ENCODE results near the gene CYP51A1.
"Not testable (repeated sequence)": the region's sequence is repeated elsewhere in the genome, so short reads cannot be mapped to it uniquely, and the experiment has no call there.

Gene CYP51A1

GRCh38 chr7:92134271-92135051 is at the start of gene CYP51A1:
Gene CYP51A1 (minus strand): TSS chr7:92134477. CDS start chr7:92134364, 113 bp downstream.
- peak; percentile 63 for DNase-seq (ENCODE audit: low read depth)
- H3K4me3 ChIP-seq (ENCODE audit: control insufficient read depth, low read depth, low read length): peak within 1 kb of the TSS; percentile 69
- TF ChIP-seq CTCF (IDR thresholded peaks at IDR 0.05; ENCODE audit: control insufficient read depth, insufficient read depth, low read depth, low read length, missing control alignments): peak; percentile 5

GRCh38 chr7:92178928-92179924 is 44.9 kb upstream of the CYP51A1 start, which contains the start of gene LRRD1:
Gene LRRD1 (minus strand): TSS chr7:92179142. CDS start chr7:92165202, 13,940 bp downstream.
- TF ChIP-seq CTCF (IDR thresholded peaks at IDR 0.05; ENCODE audit: control insufficient read depth, insufficient read depth, low read depth, low read length, missing control alignments): peak; percentile 97
- peak; percentile 33 for DNase-seq (ENCODE audit: low read depth)
- peak within 1 kb of the TSS; percentile 42 for H3K4me3 ChIP-seq (ENCODE audit: control insufficient read depth, low read depth, low read length)

- peak; percentile 7 for DNase-seq (ENCODE audit: low read depth)
- no peak for TF ChIP-seq CTCF (IDR thresholded peaks at IDR 0.05; ENCODE audit: control insufficient read depth, insufficient read depth, low read depth, low read length, missing control alignments)
- no peak overlapping the region for H3K4me3 ChIP-seq (ENCODE audit: control insufficient read depth, low read depth, low read length)
Measured at GRCh38 chr7:92177362-92177761, 43.1 kb upstream of the CYP51A1 start.

- DNase-seq (ENCODE audit: low read depth); H3K4me3 ChIP-seq (ENCODE audit: control insufficient read depth, low read depth, low read length): not testable (repeated sequence)
Measured at GRCh38 chr7:92169529-92169928, 35.3 kb upstream of the CYP51A1 start.

GRCh38 chr7:92161271-92161670 is 27.0 kb upstream of the CYP51A1 start:
- H3K4me3 ChIP-seq (ENCODE audit: control insufficient read depth, low read depth, low read length): no peak overlapping the region
- no peak for TF ChIP-seq CTCF (IDR thresholded peaks at IDR 0.05; ENCODE audit: control insufficient read depth, insufficient read depth, low read depth, low read length, missing control alignments)

GRCh38 chr7:92158660-92159575 is 24.6 kb upstream of the CYP51A1 start:
- peak; percentile 87 for DNase-seq (ENCODE audit: low read depth)
- H3K4me3 ChIP-seq (ENCODE audit: control insufficient read depth, low read depth, low read length): no peak overlapping the region
- TF ChIP-seq CTCF (IDR thresholded peaks at IDR 0.05; ENCODE audit: control insufficient read depth, insufficient read depth, low read depth, low read length, missing control alignments): no peak

More at GRCh38 chr7:92161271-92161670, 27.0 kb upstream of the CYP51A1 start:
- no peak for DNase-seq (ENCODE audit: low read depth)

Data from AG09309 (cell line).